Measurements from ENCODE around the gene KIF20B. TPM values are rescaled to one million over a fixed set of nuclear protein-coding genes. Genes with fewer than 3 reads are reported as not detected.
"Not testable (repeated sequence)": the region's sequence is repeated elsewhere in the genome, so short reads cannot be mapped to it uniquely, and the experiment has no call there.

Gene KIF20B
- total RNA-seq, 1 donor from 2014 or later, result 7.4 TPM

GRCh38 chr10:89684604-89685003 lies 16.8 kb upstream of the KIF20B start:
- no peak for DNase-seq (ENCODE audit: low spot score)

DNA sequence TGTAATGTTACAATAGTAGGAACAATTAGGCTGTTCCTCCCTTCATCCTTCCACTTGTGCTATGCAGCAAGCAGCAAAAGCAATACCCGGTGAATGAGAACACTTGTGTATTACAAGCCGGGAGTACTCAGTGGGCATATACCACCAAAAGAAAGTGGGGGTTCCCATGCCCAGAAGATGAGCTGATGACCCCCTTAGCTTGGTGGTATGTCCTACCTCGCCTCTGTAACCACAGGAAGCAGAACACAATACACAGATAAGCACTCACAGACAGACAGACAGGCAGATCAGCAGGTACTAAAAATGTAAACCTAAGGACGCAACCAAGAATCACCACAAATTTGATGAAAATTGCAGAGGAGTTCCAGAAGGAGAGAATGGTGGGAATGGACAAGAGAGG lies 15.5 kb upstream of the KIF20B start:
- no peak for DNase-seq (ENCODE audit: low spot score)

GRCh38 chr10:89690027-89690426 lies 11.4 kb upstream of the KIF20B start:
- DNase-seq (ENCODE audit: low spot score), result no peak

DNA sequence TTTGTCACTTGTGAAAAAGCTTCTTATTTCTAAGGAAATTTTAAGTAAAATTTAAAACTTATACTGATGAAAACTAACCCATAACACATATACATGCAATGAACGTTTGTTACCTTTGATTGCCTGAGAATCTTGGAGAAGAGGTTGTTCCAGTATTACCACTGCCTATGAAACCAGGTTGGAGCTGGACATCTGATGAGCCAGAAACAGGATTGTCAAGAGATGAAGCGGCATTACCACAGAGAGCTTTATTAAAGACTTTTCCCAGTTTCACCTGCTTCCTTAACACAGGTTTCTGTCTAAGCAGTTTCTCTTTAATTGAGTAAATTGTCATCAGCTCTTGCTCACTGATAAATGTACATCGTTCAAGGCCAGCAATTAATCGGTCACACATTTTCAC lies 9.0 kb upstream of the KIF20B start:
- DNase-seq (ENCODE audit: low spot score), result no peak

DNA sequence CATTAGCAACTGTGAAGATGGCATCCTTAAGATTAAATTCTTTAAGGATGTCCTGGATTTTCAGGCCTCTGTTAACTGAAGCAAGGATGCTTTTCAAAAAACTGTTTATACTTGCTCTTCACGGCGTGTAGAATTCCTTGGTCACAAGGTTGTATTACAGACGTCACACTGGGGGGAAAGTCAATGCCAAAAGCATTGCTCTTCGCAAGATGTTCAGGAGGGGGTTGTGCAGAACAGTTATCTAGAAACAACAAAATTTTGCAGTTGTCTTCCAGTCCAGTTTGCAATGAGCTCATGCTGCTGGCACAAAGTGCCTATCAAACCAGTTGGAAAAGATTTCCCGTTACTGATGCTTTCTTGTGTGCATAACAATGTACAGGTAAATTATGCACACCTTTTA lies 8.2 kb upstream of the KIF20B start:
- DNase-seq (ENCODE audit: low spot score), result no peak

- no peak for DNase-seq (ENCODE audit: low spot score)
These were observed 6.1 kb upstream of the KIF20B start for GRCh38 chr10:89695307-89695706.

GRCh38 chr10:89697946-89698345 lies 3.4 kb upstream of the KIF20B start:
- no peak for DNase-seq (ENCODE audit: low spot score)

DNA sequence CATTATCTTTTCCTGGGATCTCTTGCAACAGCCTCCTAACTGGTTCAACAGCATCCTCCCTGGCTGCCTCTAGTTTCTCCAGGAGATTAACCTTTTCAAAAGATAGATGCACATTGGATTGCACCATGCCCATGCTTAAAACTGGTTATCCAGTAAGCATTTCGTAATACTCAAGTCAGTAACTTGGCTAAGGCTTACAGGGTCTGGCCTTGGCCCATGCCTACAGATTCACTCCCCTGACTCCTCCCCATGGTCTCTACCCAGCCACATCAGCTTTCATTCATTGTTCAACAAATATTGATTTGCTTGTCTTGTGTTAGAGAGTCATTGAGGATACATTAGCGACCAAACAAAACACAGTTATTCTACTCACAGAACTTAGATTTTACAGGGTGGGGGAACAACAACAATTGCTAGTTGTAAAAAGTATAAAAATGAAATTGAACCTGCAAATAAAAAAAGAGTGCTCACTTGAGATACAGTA lies 1.8 kb upstream of the KIF20B start:
- no peak for DNase-seq (ENCODE audit: low spot score)

DNA sequence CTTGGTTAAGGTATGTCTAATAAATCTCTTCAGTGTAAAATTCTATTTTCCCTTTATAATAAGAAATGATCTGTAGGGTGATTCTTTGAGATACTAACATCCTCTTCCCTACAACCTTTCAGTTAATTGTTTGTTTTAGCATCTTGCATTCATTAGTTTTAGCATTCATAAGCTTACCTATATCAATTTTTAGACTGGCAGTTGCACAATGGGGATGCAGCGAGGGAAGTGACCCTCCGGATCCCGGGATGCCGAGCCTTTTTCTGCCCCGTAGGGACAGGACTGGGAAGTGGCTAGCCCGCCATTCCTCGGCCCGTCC lies 508 bp upstream of the KIF20B start:
- no peak for DNase-seq (ENCODE audit: low spot score)

- no peak for DNase-seq (ENCODE audit: low spot score)
These were observed 711 bp downstream of the KIF20B start for GRCh38 chr10:89702121-89702480.

- no peak for DNase-seq (ENCODE audit: low spot score)
These were observed 4.1 kb downstream of the KIF20B start for GRCh38 chr10:89705466-89705865.

DNA sequence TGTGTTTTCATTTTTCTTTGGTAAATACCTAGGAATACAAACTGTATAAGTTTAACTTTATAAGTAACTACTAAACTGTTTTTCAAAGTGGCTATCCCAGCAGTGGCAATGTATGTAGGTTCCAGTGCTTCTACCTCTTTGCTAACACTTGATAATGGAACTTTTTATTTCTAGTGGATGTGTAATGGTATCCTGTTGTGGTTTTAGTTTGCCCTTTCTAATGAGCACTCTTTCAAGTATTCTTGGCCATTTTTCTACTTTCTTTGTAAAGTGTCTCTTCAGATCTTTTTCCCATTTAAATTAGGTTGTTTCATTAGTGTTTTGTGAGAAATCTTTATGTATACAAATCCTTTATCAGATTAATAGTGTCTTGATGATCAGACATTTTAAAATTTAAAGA lies 4.6 kb downstream of the KIF20B start:
- DNase-seq (ENCODE audit: low spot score), result no peak

DNA sequence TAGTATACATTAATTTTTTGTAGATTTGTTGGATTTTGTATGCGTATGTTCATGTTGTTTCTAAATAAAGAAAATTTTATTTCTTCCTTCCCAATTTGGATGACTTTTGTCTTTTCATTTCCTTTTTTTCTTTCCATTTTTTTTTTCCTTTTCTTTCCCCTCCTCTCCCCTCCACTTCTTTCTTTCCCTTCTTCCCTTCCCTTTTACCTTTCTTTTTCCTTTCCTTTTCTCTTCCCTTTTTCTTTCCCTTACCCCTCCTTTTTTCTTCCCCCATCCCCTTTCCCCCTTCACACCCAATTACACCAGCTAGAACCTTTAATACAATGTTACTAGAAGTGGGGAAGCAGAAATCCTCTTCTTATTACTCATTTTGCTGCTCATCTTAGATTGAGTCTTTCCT lies 6.0 kb downstream of the KIF20B start:
- DNase-seq (ENCODE audit: low spot score), result no peak

- DNase-seq (ENCODE audit: low spot score), result no peak
These were observed 9.4 kb downstream of the KIF20B start for GRCh38 chr10:89710753-89711152.

GRCh38 chr10:89734616-89735015 lies 33.2 kb downstream of the KIF20B start:
- no peak for DNase-seq (ENCODE audit: low spot score)

DNA sequence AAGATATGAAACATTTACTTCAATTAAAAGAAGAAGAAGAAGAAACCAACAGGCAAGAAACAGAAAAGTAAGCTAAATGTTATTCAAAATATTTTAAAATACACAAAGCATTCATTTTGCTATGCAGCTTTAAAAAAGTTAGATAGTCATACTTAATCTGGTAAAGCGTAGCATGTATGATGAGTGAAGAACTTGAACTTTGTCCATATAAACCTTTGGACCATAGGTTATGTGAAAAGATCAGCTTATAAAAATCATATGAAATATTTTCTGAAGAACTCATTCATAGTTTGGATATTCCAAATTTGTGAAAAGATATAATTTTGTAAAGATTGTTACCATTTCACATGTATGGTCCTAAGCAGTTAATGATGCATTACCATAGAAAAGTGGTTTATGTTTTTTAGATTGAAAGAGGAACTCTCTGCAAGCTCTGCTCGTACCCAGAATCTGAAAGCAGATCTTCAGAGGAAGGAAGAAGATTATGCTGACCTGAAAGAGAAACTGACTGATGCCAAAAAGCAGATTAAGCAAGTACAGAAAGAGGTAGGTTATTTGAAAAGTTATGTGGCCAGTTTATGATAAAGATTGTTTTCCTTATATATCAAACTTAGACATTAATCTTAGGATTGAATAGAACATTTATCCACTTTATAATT lies 37.3 kb downstream of the KIF20B start:
- no peak for DNase-seq (ENCODE audit: low spot score)

- no peak for DNase-seq (ENCODE audit: low spot score)
These were observed 39.9 kb downstream of the KIF20B start for GRCh38 chr10:89741126-89741762.

DNA sequence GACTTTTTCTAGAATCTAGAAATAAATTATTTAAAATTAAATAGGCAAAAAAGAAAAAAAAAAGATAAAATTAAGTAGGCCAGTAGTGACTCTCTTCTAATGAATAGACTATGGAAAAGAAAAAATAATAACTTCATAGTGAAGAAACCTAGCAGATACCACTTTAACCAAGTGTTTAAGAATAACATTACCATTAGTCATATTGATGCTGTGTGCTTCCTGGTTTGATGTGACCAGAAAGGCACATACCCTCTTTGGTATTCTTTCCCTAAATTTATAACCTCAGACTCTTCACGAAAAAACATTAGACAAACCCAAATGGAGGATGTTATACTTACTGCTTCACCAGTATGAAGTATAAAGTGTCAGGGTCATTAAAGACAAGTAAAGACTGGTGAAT lies 42.6 kb downstream of the KIF20B start:
- DNase-seq (ENCODE audit: low spot score), result no peak

DNA sequence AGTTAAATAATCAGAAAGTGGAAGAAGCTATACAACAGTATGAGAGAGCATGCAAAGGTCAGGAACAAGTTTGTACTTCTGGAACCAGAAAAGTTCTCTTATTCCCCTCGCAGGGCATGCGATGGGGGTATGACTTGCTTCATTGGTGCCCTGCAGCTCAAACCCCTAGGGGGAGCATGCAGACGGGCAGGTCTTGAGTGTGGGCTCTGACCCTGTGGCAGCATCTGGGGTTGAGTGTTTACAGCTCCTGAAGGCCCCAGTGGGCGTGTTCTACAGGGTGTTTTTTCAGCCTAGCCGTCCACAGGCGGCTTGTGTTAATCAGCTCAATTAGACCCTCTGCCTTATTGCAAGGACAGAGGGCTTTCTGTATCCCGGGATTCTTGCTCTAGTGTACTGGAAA lies 44.5 kb downstream of the KIF20B start:
- DNase-seq (ENCODE audit: low spot score), result no peak

DNA sequence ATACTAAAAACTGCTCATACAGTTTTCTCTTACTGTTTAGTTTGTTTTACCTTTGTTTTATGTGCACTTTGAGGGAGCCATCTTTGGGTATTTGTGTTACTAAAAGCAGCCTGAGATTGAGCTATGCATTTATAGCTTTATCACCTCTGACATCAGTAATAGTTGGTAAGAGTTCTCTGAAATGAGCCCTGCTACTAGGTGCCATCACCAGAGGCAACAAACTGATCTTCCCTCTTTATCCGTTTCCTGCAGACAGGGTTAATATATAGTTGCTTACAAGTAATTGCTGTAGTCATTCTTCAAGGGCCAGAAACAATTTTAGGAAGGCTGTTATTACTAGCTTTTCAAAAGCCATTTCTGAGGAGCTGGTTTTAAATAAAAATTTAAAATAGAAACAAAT lies 49.1 kb downstream of the KIF20B start:
- DNase-seq (ENCODE audit: low spot score), result no peak

DNA sequence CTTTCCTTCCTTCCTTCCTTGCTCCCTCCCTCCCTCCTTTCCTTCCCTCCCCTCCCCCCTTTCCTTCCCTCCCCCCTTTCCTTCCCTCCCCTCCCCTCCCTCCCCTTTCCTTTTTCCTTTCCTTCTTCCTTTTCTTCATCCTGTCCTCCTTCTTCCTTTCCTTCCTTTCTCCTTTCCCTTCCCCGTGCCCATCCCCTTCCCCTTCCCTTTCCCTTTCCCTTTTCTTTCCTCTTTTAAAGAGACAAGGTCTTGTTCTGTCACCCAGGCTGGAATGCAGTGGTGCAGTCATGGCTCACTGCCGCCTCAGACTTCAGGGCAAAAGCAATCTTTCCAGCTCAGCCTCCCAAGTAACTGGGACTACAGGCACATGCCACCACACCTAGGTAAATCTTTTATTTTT lies 54.0 kb downstream of the KIF20B start:
- no peak for DNase-seq (ENCODE audit: low spot score)

DNA sequence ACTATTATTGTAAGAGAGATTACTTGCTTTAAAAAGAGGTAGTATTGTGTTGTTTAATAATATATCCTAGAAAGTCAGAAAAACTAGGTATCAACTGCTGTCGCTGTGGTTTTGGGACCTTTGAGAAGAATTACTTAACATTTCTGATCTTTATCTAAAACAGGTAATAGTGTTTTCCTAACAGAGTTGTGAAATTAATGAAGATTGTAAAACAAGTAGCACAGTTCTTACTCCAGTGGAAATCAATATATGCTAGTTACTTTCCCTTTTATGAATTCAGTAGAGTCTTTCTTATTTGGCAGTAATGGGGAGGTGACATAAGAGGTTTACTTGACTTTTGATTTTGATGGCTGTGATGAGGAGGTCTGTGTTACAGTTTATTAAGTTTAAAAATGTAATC lies 58.1 kb downstream of the KIF20B start:
- DNase-seq (ENCODE audit: low spot score), result no peak

GRCh38 chr10:89763671-89764070 lies 62.3 kb downstream of the KIF20B start:
- not testable (repeated sequence) for DNase-seq (ENCODE audit: low spot score)

DNA sequence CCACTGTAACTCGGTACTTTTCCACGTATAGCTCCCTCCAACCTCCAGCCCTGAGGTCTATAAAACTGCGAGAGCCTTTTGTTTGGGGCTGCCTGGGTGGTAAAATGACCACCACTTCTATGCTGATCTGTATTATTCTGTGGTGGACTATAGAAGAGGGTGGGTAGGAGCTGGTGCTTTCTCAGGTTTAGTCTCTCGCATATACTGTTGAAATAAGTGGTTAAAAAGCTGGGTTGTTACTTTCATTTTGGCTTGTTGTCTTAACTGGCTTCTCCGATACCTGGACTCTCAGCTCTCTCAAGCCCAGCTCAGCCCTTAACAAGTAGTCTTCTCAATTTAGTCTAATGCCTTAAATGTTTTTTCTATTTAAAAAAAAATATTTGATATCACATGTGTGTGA lies 70.3 kb downstream of the KIF20B start:
- DNase-seq (ENCODE audit: low spot score), result no peak
